ENCODE results near the gene CPXM2. TPM values are rescaled to one million over a fixed set of nuclear protein-coding genes. Genes with fewer than 3 reads are reported as not detected.

CPXM2 gene
- total RNA-seq, 1 experiment from 2014 or later = not detected

DNA sequence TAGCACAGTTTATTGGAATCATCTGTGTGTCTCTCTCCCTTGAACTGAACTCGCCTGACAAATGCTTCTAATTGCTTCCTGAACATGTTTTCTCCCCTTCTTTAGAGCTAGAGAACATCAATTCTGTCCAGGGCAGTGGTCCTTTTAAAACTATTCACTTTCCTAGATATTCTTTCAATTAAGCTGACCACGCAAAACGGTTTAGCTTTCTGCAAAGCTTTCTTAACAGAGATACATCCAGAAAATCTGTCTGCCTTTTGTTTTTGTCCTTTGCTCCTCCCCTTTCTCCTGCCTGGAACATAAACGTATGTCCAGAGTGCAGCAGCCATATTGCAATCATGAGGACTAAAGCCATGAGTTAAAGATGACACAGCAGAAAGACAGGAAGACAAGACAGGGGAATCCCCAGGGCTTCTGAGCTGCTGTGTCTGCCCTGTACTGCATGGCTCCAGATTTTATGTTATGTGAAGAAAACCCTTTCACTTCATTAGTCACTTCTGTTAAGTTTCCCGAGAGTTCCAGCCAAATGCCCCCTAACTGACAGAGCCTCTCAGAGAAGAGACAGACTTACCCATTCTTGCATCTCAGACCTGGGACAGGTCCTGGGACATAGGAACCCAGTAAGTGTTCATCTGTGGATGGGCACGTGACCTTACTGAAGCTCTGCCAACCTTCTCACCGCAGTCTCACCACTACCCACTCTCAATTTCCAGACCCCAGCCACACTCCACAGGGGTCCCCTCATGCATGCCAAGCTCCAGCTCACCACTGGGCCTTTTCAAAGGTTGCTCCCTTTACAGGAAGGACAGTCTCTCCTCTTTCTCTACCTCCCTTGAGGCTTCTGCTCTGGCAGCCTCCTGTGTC, 35.0 kb upstream of the CPXM2 start:
- TF ChIP-seq, protein P1, sequence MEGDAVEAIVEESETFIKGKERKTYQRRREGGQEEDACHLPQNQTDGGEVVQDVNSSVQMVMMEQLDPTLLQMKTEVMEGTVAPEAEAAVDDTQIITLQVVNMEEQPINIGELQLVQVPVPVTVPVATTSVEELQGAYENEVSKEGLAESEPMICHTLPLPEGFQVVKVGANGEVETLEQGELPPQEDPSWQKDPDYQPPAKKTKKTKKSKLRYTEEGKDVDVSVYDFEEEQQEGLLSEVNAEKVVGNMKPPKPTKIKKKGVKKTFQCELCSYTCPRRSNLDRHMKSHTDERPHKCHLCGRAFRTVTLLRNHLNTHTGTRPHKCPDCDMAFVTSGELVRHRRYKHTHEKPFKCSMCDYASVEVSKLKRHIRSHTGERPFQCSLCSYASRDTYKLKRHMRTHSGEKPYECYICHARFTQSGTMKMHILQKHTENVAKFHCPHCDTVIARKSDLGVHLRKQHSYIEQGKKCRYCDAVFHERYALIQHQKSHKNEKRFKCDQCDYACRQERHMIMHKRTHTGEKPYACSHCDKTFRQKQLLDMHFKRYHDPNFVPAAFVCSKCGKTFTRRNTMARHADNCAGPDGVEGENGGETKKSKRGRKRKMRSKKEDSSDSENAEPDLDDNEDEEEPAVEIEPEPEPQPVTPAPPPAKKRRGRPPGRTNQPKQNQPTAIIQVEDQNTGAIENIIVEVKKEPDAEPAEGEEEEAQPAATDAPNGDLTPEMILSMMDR (conservative IDR thresholded peaks at IDR 0.05; ENCODE audit: low read depth, low read length) = no peak
- no peak for TF ChIP-seq EZH2phosphoT487 (IDR thresholded peaks at IDR 0.05; ENCODE audit: borderline replicate concordance, low read length)
- TF ChIP-seq EZH2 (IDR thresholded peaks at IDR 0.05; ENCODE audit: low read length, unreplicated experiment) = no peak
- DNase-seq (no peak), ATAC-seq (no peak)
- CTCF ChIA-PET = no interaction called here
- no peak overlapping the region for H3K4me2 ChIP-seq (ENCODE audit: low read length)
- POLR2A ChIA-PET (ENCODE audit: unreplicated experiment) = no interaction called here
- no peak overlapping the region for H3K4me3 ChIP-seq (ENCODE audit: low read length)
- intact Hi-C loops (cut with micrococcal nuclease) = no loop called here
- H3K9me3 ChIP-seq (ENCODE audit: low read length) = 0 out of 2 replicates have a peak, but pooled peaks cover 4% of the 10 kb centered on the region
- H3K79me2 ChIP-seq (ENCODE audit: low read length) = no peaks in the 10 kb centered on the region
- H3K36me3 ChIP-seq (ENCODE audit: low read depth, low read length) = no peaks in the 10 kb centered on the region
- H3F3A ChIP-seq (ENCODE audit: low read length, unreplicated experiment) = no peaks in the 10 kb centered on the region
- no peaks in the 10 kb centered on the region for H3K4me1 ChIP-seq (ENCODE audit: insufficient read depth, low read length)
- no peaks in the 10 kb centered on the region for H4K20me1 ChIP-seq (ENCODE audit: low read length)
- no peak overlapping the region for H3K9ac ChIP-seq (ENCODE audit: low read length)
- no peaks in the 10 kb centered on the region for H3K9me2 ChIP-seq (replicated peaks; ENCODE audit: low read length)
- BruUV-seq (replicated peaks) = no TSS peak
- H2AFZ ChIP-seq (ENCODE audit: low read length) = no peak overlapping the region
- H3K27me3 ChIP-seq (ENCODE audit: low read length) = no peaks in the 10 kb centered on the region; the same call in 1 of the 2 replicates
- no peak overlapping the region for H3K27ac ChIP-seq (ENCODE audit: low read length)

DNA sequence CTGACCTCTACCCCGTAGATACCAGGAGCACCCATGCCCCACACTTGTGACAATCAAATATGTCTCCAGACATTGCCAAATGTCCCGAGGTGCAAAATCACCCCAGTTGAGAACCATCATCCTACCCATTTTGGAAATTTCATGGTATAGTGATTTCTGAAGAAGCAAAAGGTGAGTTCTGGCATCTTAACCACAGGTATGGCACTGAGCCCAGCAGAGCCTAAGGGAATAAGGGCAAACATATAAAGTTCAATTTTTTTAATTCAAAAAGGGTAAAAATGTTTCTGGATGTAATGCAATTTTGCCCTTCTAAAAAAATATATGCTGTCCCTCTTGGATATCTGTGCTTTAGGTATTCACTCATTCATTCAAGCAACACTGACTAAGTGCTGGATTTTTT, 30.5 kb upstream of the CPXM2 start:
- intact Hi-C loops (cut with micrococcal nuclease) = no loop called here
- Histone ChIP-seq H2AFZ (ENCODE audit: low read length) (no peak overlapping the region), H4K20me1 (ENCODE audit: low read length) (no peaks in the 10 kb centered on the region), H3K9ac (ENCODE audit: low read length) (no peak overlapping the region), H3K9me3 (ENCODE audit: low read length) (no peaks in the 10 kb centered on the region), H3K9me2 (replicated peaks; ENCODE audit: low read length) (no peaks in the 10 kb centered on the region), H3K27me3 (ENCODE audit: low read length) (no peaks in the 10 kb centered on the region; the same call in 1 of the 2 replicates), H3K27ac (ENCODE audit: low read length) (no peak overlapping the region), H3K79me2 (ENCODE audit: low read length) (no peaks in the 10 kb centered on the region), H3K4me2 (ENCODE audit: low read length) (no peak overlapping the region), H3K4me3 (ENCODE audit: low read length) (no peak overlapping the region), H3K4me1 (ENCODE audit: insufficient read depth, low read length) (no peaks in the 10 kb centered on the region), H3F3A (ENCODE audit: low read length, unreplicated experiment) (no peaks in the 10 kb centered on the region), H3K36me3 (ENCODE audit: low read depth, low read length) (no peaks in the 10 kb centered on the region)
- ATAC-seq = no peak
- TF ChIP-seq EZH2phosphoT487 (IDR thresholded peaks at IDR 0.05; ENCODE audit: borderline replicate concordance, low read length) = no peak
- TF ChIP-seq, protein P1 (conservative IDR thresholded peaks at IDR 0.05; ENCODE audit: low read depth, low read length) = no peak
- TF ChIP-seq EZH2 (IDR thresholded peaks at IDR 0.05; ENCODE audit: low read length, unreplicated experiment) = no peak
- ChIA-PET CTCF (no interaction called here), POLR2A (ENCODE audit: unreplicated experiment) (no interaction called here)
- no peak for DNase-seq
- BruUV-seq (replicated peaks) = no TSS peak

DNA sequence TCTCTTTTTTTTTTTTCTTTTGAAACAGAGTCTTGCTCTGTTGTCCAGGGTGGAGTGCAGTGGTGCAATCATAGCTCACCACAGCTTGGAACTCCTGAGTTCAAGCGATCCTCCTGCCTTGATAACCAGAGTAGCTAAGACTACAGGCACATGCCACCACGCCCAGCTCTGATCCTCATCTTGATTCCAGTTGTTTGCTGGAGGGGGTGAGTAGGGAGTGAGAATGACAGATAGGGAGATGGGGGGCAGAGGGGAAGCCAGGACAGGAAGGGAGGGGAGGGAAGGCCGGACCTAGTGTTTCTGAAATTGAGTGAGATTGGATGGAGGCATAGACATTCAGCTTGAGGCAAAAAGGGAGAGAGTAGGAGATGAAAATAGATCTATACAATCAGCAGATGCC, 25.2 kb upstream of the CPXM2 start:
- Histone ChIP-seq H4K20me1 (ENCODE audit: low read length) (no peaks in the 10 kb centered on the region), H3K9me2 (replicated peaks; ENCODE audit: low read length) (no peaks in the 10 kb centered on the region), H3F3A (ENCODE audit: low read length, unreplicated experiment) (no peaks in the 10 kb centered on the region), H3K9me3 (ENCODE audit: low read length) (no peaks in the 10 kb centered on the region), H3K9ac (ENCODE audit: low read length) (no peak overlapping the region), H3K4me2 (ENCODE audit: low read length) (no peak overlapping the region), H3K36me3 (ENCODE audit: low read depth, low read length) (no peaks in the 10 kb centered on the region), H3K79me2 (ENCODE audit: low read length) (no peaks in the 10 kb centered on the region), H3K4me1 (ENCODE audit: insufficient read depth, low read length) (no peaks in the 10 kb centered on the region), H3K27ac (ENCODE audit: low read length) (no peak overlapping the region), H3K27me3 (ENCODE audit: low read length) (peaks cover 30% of the 10 kb centered on the region), H2AFZ (ENCODE audit: low read length) (no peak overlapping the region), H3K4me3 (ENCODE audit: low read length) (no peak overlapping the region)
- ATAC-seq (no peak), DNase-seq (no peak)
- intact Hi-C loops (cut with micrococcal nuclease) = no loop called here
- ChIA-PET CTCF (no interaction called here), POLR2A (ENCODE audit: unreplicated experiment) (no interaction called here)
- TF ChIP-seq, protein P1 (conservative IDR thresholded peaks at IDR 0.05; ENCODE audit: low read depth, low read length) = no peak
- no peak for TF ChIP-seq EZH2 (IDR thresholded peaks at IDR 0.05; ENCODE audit: low read length, unreplicated experiment)
- no peak for TF ChIP-seq EZH2phosphoT487 (IDR thresholded peaks at IDR 0.05; ENCODE audit: borderline replicate concordance, low read length)
- BruUV-seq (replicated peaks) = no TSS peak
